H1 (cell line): ENCODE measurements around the gene CACNA1E.

Experiments used
- POLR2A ChIP-seq, 2 experiments: IDR thresholded peaks; 1 replicate in 1 of 2; 2 replicates in 1 of 2; pipeline ENCODE4 v1.6.1; 2011; ENCODE audit warnings: low read depth in 2 of 2, low read length in 2 of 2, mild to moderate bottlenecking in 2 of 2; ENCODE audit errors: control extremely low read depth in 1 of 2
- SIX5 ChIP-seq: IDR thresholded peaks from 2 replicates; pipeline ENCODE4 v1.6.1; 2011; ENCODE audit warnings: mild to moderate bottlenecking, low read depth, low read length
- TF ChIP-seq, protein P1 (sequence below), 3 experiments: IDR thresholded peaks; 1 replicate in 2 of 3; 2 replicates in 1 of 3; pipeline versions ENCODE4 v1.5.1 to v1.6.1; 2011; ENCODE audit warnings: low read length in 3 of 3, mild to moderate bottlenecking in 3 of 3, inconsistent platforms in 2 of 3, low read depth in 1 of 3, moderate library complexity in 1 of 3; ENCODE audit not compliant: insufficient read depth in 1 of 3; ENCODE audit errors: control extremely low read depth in 1 of 3
- TF ChIP-seq, protein P2 (sequence below): IDR thresholded peaks from 2 replicates; pipeline ENCODE4 v1.6.1; 2012; ENCODE audit warnings: inconsistent platforms
- TF ChIP-seq, protein P3 (sequence below): IDR thresholded peaks from 2 replicates; pipeline ENCODE4 v1.6.1; 2011; ENCODE audit warnings: low read depth, mild to moderate bottlenecking, low read length; ENCODE audit not compliant: insufficient read depth

DNA sequence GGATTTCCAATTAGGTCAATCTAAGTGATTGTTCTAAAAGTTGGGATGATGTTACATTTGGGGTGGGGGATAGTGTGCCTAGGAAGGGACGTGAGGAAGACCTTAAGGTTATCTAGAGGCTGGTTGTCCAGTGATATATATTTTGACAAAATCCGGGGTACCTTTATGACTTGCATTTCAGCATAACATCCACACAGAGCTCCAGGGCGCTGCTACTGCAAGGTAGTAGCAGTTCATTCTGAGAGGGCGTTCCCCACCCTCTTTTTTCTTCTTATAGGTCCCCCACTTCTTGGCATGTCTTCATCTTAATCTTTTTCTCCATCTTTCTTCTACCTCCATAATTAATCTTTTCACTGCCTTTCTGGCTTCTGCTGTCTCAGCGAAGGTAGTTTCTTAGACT, 161.9 kb downstream of the CACNA1E start:
- TF ChIP-seq, protein P1, sequence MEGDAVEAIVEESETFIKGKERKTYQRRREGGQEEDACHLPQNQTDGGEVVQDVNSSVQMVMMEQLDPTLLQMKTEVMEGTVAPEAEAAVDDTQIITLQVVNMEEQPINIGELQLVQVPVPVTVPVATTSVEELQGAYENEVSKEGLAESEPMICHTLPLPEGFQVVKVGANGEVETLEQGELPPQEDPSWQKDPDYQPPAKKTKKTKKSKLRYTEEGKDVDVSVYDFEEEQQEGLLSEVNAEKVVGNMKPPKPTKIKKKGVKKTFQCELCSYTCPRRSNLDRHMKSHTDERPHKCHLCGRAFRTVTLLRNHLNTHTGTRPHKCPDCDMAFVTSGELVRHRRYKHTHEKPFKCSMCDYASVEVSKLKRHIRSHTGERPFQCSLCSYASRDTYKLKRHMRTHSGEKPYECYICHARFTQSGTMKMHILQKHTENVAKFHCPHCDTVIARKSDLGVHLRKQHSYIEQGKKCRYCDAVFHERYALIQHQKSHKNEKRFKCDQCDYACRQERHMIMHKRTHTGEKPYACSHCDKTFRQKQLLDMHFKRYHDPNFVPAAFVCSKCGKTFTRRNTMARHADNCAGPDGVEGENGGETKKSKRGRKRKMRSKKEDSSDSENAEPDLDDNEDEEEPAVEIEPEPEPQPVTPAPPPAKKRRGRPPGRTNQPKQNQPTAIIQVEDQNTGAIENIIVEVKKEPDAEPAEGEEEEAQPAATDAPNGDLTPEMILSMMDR (IDR thresholded peaks at IDR 0.05; ENCODE audit: control extremely low read depth in 1 of 3, insufficient read depth in 1 of 3, low read depth in 1 of 3, low read length in 3 of 3) = no peak
- TF ChIP-seq POLR2A (IDR thresholded peaks at IDR 0.05; ENCODE audit: control extremely low read depth in 1 of 2, low read depth in 2 of 2, low read length in 2 of 2) (no peak), SIX5 (no peak)
- TF ChIP-seq, protein P2, sequence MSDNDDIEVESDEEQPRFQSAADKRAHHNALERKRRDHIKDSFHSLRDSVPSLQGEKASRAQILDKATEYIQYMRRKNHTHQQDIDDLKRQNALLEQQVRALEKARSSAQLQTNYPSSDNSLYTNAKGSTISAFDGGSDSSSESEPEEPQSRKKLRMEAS = no peak
- TF ChIP-seq, protein P3, sequence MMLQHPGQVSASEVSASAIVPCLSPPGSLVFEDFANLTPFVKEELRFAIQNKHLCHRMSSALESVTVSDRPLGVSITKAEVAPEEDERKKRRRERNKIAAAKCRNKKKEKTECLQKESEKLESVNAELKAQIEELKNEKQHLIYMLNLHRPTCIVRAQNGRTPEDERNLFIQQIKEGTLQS = no peak
